NCI-H446 treated with DMSO at 0.1 percent for 48 hours (cell line): ENCODE measurements around the gene PTGDS.

Source experiments
- DNase-seq: peaks from one replicate; lab custom pipeline; 2025; lab: John Stamatoyannopoulos, UW

PTGDS gene

GRCh38 chr9:136977223-136977622 is at the start of gene PTGDS:
Gene PTGDS, plus strand, starts transcription at chr9:136977504. Its CDS starts 75 bp downstream, at chr9:136977579.
- DNase-seq = no peak

- DNase-seq = no peak
Measured at GRCh38 chr9:136928591-136928990, 48.7 kb upstream of the PTGDS start.

- no peak for DNase-seq
Measured at GRCh38 chr9:136930014-136930413, 47.3 kb upstream of the PTGDS start.

- no peak for DNase-seq
Measured at GRCh38 chr9:136931611-136932130, 45.6 kb upstream of the PTGDS start.

- DNase-seq = no peak
Measured at GRCh38 chr9:136934277-136934676, 43.0 kb upstream of the PTGDS start.

- no peak for DNase-seq
Measured at GRCh38 chr9:136935651-136936050, 41.7 kb upstream of the PTGDS start.

GRCh38 chr9:136936645-136937170 is 40.6 kb upstream of the PTGDS start:
- DNase-seq = no peak

GRCh38 chr9:136937186-136938001 is 39.9 kb upstream of the PTGDS start:
- DNase-seq = no peak

- no peak for DNase-seq
Measured at GRCh38 chr9:136939431-136939995, 37.8 kb upstream of the PTGDS start.

GRCh38 chr9:136939996-136940525 is 37.2 kb upstream of the PTGDS start:
- no peak for DNase-seq

GRCh38 chr9:136940526-136941230 is 36.6 kb upstream of the PTGDS start:
- DNase-seq = no peak

- no peak for DNase-seq
Measured at GRCh38 chr9:136941231-136942111, 35.8 kb upstream of the PTGDS start.

GRCh38 chr9:136942112-136942880 is 35.0 kb upstream of the PTGDS start:
- no peak for DNase-seq

GRCh38 chr9:136942881-136943230 is 34.4 kb upstream of the PTGDS start:
- no peak for DNase-seq

GRCh38 chr9:136943291-136944211 is 33.8 kb upstream of the PTGDS start:
- no peak for DNase-seq

GRCh38 chr9:136944212-136944518 is 33.1 kb upstream of the PTGDS start:
- no peak for DNase-seq

GRCh38 chr9:136944519-136945332 is 32.6 kb upstream of the PTGDS start, which contains the start of the genes C8G and FBXW5:
Gene C8G, plus strand, starts transcription at chr9:136945243. Its CDS starts 78 bp downstream, at chr9:136945321.
Gene FBXW5, minus strand, starts transcription at chr9:136944738. Its CDS starts 655 bp downstream, at chr9:136944083.
- peak; percentile 61 for DNase-seq
